HG03439 (cell line): ENCODE measurements around the gene SDHB.

Experiments used
- ATAC-seq: cut with Tn5 transposase; IDR thresholded peaks from one replicate; pipeline ENCODE4 v1.9.1; 2021; ENCODE audit warnings: mild to moderate bottlenecking, moderate library complexity; ENCODE audit not compliant: unreplicated experiment

SDHB gene

DNA sequence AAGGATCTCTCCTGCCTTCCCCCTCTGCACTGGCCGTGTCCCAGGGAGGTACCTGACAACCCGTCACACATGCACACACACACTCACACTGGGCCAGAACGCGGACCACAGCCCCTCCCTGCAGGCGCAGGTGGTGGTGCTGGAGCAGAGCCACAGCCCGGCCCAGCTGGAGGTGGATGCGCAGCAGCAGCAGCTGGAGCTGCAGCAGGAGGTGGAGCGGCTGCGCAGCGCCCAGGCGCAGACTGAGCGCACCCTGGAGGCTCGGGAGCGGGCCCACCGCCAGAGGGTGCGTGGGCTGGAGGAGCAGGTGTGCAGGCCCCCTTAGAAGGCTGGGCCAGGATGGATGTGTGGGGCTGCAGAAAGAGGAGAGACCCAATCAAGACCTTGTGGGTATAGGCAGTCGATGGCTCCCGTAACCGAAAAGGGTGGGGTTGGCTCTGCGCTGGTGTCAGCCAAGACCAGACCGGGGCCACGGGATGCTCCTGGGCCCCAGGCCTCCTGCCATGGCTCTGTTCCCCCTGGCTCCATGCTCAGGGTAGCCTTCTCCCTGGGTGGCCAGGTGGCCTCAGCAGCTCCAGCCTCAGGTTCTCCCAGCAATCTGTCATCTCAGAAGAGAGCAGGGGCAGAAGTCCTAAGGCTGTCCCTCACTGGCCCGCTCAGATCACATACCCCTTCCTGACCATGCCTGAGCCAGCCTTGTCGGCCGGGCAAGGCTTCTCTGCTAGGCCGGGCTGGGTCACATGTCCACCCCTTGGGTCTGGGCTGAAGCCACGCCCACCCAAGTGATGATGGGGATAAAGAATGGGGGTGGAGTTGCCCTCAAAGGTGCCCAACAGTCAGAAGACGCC, 82.3 kb downstream of the SDHB start:
- no peak for ATAC-seq

DNA sequence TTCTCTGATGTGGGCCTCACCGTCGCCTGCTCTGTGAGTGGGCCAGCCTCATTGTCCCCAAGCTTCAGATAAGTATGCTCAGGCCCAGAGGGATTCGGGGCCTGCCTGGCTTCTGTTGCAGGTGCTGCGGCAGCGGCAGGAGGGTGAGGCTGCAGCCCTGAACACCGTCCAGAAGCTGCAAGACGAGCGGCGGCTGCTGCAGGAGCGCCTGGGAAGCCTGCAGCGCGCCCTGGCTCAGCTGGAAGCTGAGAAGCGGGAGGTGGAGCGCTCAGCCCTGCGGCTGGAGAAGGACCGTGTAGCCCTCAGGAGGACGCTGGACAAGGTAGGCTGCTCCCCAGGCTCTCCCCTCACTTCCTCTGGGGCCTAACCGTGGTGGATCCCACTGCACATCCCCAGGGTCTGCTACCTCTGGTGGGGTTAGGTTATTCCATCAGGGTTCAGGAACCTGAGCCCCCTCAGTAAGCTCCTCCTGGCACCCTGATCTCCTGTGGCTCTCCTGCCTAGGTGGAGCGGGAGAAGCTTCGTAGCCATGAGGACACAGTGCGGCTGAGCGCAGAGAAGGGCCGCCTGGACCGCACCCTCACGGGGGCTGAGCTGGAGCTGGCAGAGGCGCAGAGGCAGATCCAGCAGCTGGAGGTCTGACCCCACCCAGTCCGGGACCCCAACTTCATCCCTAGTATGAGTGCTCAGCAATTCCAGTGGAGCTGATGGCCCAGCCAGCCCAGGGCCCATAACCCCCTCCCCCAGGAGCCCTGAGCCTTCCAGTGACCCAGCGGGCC, 83.5 kb downstream of the SDHB start:
- ATAC-seq = no peak

DNA sequence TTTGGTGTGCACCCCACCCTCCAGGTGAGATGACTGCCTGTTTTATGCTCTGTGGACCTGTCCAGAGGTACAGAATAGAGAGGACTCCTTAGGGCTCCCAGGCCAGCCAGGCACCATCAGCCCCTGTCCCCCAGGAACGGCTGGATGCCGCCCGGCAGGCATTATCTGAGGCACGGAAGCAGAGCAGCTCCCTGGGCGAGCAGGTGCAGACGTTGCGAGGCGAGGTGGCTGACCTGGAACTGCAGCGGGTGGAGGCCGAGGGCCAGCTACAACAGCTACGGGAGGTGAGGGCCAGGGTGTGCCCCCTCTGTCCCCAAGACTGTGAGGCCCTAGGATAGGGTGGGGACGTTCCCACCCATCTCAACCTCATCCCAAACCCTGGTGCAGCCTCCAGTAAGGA, 84.2 kb downstream of the SDHB start:
- no peak for ATAC-seq

DNA sequence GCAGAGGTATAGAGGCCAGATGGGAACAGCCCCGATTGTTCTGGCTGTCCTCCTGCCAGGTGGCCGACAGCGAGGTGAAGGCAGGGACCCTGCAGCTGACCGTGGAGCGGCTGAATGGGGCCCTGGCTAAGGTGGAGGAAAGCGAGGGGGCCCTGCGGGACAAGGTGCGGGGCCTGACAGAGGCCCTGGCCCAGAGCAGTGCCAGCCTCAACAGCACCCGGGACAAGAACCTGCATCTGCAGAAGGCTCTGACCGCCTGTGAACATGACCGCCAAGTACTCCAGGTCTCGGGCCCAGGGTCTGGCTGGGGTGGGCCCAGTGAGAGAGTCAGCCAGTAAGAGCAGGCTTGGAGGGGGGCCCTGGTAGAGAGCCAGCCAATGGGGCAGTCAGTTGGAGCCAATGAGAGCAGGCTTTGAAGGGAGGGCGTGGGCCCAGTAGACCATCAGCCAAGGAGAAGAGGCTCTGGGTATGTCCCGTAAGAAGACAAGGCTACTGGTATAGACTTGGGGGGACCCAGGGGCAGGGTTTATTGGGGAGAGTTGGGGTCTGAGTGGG, 84.7 kb downstream of the SDHB start:
- no peak for ATAC-seq
